GM21390 (cell line): Measurements from ENCODE around the gene MYH9.
"Not testable (repeated sequence)": the region's sequence is repeated elsewhere in the genome, so short reads cannot be mapped to it uniquely, and the experiment has no call there.

Experiments
- ATAC-seq: cut with Tn5 transposase; IDR thresholded peaks from one replicate; pipeline ENCODE4 v1.9.1; 2021; ENCODE audit not compliant: unreplicated experiment

MYH9 gene

DNA sequence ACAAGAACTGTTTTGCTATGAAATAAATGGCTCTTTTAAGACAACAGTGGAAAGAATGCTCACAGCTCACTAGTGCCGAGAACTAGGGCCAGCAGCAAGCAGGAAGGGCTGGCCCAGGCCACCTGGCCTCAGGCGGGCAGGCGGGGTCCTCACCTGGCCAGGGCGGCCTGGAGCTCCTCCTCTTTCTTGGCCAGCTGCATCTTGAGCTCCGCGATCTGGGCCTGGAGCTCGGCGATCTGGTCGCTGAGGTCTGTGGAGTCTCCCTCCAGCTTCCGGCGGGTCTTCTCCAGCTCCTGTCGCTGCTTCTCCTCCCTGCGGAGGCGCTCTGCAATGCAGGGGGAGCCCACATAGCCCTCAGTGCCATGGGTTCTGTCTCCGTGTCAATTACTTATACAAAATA lies 91.1 kb downstream of the MYH9 start:
- ATAC-seq, result no peak

DNA sequence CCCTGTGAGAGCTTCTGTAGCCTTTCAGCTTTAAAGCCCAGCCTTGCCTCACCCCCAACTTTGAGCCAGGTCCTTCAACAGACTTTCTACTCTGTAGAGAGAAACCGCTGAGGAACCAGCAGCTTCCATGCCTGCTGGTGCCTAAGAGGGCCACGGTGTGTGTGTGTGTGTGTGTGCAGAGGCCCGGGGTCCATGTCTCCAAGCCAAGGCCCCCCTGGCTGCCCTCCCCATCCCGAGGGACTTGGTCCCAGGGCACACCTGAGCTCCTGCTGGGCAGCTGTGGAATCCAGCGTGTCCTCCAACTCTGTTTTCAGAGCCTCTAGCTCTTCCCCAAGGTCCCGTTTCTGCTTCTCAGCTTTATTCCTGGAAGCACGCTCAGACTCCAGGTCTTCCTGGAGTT lies 92.5 kb downstream of the MYH9 start:
- ATAC-seq, result no peak

DNA sequence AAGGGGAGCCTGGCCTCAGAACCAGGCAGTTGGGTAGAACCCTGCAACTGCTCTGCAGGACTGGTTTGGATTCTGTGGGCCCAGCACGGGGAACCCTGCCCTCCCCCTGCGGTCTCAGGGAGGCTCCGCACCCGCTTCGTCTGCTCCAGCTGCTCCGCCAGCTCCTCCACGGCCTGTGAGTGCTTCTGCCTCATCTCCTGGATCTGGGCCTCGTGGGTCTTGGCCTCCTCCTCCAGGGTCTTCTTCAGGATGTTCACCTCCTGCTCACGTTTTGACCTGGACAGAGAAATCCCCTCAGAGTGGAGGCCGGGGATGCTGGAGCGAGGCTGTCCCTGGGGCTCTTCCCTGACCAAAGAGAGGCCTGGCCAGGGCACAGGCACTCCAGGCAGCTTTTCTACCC lies 93.0 kb downstream of the MYH9 start:
- no peak for ATAC-seq

DNA sequence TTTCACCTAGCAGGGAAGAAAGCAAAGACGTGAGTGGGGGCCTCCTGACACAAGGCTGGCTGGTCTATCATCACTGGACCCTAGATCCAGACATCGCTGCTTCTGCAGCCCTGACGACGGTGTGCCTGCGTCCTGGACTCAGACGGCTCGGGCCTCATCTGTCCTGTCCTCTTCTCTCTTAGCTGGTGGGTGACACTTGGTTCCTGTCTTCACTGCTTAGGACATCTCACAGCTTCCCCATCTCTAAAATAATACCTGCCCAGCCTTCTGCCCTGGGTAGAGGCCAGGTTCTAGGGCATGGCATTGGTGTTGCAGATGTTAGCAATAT lies 93.5 kb downstream of the MYH9 start:
- ATAC-seq, result no peak

DNA sequence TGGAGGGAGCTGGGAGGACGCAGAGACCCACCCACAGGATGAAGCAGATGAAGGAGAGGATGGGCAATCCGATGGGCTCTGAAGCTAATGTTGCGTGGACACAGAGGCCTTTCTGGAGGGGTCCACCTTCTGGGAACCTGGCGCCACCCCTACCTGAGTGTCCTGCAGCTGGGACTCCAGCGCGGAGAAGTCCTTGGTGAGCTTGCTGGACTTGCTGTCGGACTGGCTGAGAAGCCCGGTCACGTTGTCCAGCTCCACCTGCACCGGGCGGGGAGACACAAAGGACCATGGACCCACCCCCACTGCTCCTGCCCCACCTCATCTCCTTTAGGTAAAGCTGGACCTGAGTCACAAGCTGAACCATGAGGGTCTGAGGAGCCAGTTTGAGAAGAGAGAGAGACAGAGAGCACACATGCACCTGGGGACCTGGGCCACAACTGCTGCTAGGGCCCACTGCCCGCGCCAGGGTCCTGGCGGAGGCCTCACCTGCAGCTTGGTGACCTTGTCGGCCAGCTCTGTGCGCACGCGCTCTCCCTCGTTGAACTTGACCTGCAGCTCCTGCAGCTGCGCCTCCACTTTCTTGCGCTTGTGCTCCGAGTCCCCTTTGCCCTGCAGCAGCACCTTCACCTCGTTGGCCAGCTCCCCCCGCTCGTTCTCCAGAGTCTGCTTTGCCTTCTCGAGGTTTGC lies 94.0 kb downstream of the MYH9 start:
- no peak for ATAC-seq

DNA sequence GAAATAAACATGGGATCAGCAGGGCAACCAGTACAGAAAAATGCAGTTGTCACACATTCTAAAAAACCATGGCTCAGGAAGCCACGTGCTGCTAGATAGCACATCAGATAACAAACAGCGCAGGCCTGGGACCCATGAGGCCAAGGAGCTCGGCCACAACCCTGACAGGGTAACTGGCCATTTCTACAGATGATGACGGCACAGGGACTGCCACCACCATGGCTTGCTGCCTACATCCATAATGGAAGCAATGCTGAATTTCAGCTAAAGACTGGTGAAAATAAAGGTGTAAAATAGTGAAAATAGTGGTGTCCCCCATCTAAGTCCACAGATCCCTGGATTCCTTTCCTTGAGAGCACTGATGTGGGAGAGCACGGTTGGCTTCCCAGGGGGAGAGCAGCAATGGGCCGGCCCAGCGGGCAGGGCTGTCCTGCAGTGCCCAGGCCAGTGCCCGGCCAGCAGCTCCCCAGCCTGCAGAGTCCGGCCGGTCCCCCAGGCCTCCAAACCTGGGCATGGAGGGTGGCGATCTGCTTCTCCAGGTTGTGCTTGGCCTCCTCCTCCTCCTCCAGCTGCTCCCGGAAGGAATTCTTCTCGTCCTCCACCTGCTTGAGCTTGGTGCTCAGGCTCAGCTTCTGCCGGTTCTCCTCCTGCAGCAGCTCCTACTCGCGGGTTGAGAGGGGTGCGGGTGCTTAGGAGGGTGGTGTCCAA lies 94.8 kb downstream of the MYH9 start:
- ATAC-seq, result no peak

DNA sequence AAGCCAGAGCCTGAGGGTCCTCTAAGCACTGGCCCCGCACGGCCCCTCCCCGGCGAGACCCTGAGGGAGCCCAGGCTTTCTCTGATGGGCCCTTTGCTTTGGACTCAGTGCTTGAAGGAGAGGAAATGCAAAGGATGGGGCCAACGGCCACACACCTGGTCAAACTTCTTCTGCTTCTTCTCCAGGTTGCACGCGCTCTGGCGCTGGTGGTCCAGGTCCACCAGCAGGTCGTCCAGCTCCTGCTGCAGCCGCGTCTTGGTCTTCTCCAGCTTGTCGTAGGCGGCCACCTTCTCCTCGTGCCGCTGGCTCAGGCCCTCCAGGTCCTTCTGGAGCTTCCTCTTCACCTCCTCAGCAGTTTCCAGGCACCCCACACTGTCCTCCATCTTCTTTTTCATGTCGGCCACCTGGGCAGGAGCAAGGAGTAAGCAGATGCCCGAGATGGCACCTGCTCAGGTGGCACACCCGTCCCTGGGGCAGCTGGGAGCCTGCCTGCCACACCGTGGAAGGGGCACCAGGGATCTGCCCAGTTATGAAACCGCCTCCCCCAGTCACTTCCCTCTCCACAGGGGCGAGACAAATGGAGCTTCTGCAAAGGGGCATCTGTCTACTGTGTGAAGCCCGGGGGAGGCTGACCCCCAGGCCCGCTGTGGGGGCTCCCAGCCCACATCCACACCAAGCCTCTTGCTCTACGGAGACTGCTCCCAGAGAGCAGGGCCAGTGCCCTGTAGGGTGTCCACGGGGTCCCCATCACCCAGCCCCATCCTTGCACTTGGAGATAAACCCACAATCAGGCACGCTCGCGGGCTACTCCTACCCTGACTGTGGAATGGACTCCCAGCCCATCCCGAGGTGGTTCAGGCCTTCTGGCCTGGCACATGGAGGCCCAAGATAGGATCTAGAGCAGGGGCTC lies 95.7 kb downstream of the MYH9 start:
- ATAC-seq, result no peak

DNA sequence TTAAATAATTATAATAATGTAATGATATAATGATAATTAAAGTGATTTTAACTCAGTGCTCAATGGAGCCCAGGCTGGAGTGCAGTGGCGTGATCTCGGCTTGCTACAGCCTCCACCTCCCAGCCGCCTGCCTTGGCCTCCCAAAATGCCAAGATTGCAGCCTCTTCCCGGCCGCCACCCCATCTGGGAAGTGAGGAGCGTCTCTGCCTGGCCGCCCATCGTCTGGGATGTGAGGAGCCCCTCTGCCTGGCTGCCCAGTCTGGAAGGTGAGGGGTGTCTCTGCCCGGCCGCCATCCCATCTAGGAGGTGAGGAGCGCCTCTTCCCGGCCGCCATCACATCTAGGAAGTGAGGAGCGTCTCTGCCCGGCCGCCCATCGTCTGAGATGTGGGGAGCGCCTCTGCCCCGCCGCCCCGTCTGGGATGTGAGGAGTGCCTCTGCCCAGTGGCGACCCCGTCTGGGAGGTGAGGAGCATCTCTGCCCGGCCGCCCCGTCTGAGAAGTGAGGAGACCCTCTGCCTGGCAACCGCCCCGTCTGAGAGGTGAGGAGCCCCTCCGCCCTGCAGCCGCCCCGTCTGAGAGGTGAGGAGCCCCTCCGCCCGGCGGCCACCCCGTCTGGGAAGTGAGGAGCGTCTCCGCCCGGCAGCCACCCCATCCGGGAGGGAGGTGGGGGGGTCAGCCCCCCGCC lies 97.2 kb downstream of the MYH9 start:
- ATAC-seq, result not testable (repeated sequence)

DNA sequence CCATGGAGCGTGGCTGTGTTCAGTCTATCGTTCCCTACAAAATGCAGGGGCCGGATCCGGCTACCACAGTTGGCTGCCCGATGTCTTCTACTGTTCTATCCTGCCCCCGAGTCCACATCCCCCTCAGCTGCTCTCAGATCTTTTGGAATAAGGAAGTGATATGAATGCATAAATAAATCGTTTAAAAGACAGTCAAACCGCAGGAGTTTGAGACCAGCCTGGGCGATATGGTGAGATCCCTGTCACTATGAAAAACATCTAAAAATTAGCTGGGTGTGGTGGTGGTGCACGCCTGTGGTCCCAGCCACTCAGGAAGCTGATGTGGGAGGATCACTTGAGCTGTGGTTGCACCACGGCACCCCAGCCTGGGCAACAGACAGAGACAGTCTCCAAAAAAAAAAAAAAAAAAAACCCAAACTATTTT lies 97.8 kb downstream of the MYH9 start:
- not testable (repeated sequence) for ATAC-seq

DNA sequence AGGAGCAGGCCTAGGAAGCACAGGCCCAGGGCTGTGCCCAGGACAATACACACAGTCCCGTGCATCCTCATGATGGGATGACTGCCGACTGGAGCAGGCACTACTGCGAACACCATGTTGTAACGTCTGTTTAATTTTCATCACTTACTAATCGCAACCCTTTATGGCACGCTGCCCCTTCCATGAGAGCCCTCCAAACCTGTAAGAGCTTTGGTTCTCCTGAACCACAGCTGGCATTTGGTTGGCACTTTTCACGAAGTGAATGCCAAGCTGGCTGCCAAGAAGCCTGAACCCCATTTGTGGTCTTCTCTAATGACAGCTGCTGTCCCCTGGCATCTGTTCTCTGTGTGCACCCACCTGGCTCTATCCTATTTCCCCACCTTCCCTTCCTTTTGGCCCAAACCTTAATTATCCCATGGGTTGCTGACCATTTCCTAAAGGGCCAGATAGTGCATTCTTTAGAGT lies 98.3 kb downstream of the MYH9 start:
- ATAC-seq, result no peak

DNA sequence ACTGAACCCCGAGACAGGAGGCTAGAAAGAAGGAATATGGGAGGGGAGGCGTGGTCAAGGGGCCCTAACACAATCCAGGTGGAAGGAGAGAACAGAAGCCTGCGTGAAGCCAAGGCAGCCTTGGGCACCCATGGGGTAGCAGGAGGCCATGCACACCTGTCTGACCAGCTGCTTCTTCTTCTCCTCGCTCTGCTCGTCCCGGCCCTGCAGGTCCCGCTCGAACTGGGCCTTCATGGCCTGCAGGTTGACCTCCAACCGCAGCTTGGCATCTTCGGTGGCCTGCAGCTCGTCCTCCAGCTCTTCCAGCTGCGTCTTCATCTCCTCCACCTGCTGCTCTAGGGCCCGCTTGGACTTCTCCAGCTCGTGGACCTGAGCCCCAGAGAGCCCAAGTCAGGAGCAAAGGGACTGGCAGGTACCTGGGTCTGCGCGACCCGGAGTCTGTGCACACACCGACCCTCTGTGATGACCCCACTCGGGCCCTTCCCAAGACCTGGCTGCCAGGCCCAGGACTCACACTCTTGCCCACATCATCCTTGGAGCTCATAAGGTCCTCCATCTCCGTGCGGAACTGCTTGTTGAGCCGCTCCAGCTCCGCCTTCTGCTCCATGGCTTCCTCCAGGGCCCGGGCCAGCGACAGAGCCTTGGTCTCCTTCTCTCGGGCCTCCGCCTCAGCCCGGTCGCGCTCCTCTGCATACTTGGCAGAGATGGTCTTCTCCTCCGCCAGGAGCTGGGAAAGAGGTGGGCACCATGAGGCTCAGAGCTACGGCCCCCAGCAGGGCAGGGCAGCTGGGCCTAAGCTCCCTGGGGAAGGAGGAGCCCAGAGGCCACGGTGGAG lies 99.0 kb downstream of the MYH9 start:
- ATAC-seq, result no peak

DNA sequence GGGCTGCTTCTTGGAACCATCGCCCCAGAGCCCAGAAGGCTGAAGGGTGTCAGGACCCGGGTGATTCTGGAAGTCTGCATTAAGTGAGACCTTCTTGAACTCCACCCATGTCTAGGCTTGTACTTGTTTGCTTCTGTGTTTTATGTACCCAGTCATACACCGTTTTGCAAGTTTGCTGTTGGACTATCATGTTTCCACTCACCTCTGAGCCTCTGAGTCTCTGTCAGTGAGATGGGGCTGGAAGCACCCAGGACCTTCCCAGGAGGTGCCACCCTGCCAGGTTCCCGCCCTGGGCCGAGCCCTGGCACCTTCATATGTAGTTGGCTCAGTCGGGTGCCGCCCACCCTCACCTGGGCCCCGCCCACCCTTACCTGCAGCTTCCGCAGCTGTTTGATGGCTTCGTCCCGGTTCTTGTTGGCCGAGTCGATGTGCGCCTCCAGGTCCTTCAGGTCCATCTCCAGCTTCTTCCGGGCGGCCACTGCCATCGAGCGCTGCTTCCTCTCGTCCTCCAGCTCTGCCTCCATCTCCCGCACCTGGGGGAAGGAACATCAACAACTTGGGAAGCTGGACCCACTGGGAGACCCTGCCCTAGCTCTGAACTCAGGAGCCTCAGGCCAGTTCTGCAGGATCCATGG lies 99.8 kb downstream of the MYH9 start:
- ATAC-seq, result no peak

DNA sequence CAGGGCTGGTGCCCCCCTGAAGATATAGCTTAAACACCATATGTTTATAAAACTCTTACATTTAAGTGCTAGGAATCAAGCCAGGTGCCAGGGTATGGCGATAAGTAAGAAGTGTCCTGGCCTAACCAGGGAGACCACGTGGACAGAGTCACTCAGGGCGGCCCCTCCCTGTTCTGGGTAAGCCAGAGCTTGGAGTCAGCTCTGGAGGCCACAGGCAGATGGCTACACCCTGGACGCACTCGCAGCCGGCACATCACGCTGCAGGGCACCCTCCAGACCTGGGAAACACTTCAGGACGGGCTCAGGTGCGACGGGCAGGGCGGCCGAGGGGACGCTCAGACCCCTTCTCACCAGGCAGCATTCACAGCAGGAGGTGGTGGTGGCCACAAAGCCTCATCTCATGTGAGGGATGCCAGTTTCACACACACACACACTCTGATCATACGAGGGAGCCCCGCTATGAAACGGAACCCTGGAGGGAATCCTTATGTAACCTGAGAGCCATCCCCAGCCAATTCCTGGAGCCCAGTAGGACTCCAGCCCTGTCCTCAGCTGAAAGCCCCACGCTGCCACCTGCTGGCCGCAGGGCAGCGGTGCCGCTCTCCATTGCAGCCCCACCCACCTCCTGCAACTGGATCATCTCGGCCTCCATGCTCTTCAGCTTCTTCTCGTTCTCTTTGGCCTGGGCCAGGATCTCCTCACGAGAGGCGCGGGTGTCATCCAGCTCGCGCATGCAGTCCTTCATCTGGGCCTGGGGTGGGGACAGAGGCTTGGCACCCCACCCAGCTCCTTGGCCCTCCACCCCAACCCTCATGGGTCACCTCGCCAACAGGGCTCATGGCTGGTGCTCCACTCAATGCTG lies 101.4 kb downstream of the MYH9 start:
- ATAC-seq, result no peak

DNA sequence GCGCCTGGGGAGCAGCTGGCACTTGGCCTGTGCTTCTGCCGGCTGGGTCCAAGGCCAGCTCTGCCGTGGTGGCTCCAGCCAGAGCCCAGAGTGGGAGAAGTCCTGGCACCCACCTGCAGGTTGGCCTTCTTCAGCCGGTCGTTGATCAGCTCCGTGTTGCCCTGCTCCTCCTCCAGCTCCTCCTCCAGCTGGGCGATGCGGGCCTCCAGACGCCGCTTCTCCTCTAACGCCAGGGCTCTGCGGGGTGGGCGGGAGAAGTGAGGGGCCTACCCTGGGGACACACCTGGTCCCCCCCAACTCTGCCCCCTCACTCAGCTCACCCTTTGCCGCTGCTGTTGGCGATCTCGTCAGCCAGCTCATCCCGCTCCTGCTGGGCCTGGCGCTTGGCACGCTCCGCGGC lies 102.2 kb downstream of the MYH9 start:
- ATAC-seq, result no peak

DNA sequence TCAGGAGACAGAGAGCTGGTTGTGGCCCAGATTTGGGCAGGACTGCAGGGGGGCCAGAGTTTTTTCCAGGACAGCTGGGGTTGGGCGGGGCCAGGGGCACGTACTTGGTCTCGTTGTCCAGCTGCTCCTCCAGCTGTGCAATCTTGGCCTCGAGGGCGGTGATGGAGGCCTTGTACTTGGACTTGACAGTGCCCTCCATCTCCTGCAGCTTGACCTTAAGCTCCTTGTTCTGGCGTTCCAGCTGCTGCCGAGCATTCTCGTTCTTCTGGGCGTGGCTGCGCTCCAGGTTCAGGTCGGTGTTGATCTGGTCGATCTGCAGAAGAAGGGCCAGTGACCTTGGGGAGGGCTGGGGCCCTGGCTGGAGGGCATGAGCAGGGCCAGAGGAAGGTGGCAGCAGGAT lies 102.8 kb downstream of the MYH9 start:
- ATAC-seq, result no peak

DNA sequence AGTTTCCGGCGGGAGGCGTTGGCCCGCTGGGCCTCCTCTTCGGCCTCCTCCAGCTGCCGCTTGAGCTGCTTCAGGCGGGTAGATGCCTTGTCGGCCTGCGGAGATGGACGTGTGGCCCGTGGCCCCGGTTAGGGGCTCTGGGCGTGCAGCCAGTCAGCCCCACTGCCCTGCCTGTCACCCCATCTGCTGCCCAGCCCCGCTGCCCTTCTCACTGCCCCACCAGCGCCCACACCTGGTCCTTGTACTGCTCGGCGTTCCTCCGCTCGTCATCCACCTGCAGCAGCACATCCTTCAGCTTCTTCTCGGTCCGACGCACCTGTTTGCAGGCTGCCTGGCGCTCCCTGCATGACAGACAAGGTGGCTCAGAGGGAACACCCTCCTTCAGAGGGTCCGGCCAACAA lies 103.6 kb downstream of the MYH9 start:
- ATAC-seq, result no peak

DNA sequence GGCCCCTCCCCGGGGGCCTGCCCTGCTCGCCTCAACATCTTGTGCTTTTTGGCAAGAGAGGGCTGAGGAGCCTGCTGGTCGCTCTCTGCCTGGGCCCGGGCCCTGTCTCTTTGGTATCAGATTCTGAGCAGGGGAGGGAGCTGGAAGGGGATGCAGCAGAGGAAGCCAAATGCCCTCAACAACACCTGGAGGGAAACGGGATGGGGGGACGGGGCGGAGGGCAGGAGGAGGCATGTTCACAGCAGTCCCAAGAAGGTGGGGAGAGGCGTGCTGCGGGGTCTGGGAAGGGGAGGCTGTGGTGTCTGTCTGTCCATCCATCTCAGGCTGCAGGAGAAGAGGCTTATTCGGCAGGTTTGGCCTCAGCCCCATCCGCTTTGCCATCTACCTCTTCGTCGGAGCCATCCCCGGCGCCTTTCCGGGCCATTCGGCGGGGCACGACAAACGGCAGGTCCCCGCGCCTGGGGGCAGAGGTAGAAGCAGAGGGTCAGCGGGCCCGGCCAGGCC lies 105.4 kb downstream of the MYH9 start:
- no peak for ATAC-seq

DNA sequence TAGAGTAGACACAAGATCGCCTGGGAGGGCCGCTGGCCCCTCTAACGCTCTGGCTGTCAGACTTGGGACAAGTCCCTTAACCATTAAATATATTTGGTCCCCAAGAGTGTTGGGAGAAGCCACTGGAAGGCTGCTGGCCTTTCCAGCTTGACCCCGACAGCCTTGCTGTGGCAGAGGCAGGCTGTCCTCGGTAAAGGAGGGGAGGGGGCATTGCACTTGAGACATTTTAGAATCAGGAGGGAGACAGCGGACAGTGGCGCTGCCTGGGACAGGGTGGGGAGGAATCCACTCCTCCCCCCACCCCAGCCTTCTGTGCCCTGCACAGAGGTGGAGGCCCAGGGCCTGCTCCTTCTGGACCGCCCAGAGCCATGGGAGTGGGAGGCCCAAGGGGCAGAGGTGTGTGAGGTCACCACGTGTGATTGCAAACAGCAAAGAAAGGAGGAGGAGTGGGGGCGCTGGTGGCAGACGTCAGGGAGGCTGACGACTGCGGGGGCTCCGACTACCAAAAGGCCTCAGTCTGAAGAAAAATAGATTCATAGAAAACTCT lies 105.9 kb downstream of the MYH9 start:
- ATAC-seq, result no peak
